ELF-1 (cell line): ENCODE data around the gene PCDH9.

ENCODE experiments used
- DNase-seq: peaks from one replicate; pipeline ENCODE4 v3.0.0-alpha.2; 2016; ENCODE audit warnings: low read depth, low spot score

Gene PCDH9

DNA sequence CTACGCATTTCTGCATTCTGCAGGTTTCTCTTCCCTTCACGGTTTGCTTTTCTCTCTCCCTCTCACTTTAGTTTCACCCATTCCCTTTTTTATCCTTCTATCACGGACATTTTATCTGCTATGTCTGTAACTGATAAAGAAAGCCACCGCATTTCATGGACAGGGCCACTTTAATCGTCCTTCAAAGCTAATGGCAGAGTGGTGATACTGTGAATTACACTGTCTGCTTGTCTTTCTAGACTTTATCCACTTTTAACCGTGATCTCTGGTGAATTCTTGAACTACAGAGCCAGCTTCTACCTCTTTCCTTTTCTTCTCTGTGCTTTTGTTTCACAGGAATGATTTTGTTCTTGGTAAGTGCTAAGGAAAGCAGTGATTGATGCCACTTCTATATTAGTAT is 760.4 kb downstream of the PCDH9 start:
- no peak for DNase-seq

DNA sequence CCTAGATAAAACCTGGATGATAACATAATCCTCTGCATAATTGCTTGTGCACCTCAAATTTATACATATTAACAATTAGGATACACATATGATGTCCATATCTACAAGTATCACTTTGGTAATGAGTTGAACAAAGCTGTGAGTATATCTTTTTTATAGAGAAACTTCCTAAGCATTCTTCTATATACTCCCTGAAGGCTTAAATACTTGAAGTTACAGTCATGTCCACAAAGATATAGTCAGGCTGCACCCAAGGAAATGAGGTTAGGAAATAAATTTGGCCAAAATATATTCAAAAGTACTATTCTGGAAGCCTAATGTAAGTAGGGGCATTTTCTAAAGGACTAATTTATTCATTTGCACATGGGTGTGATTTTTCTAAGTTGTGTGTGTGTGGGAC is 761.5 kb downstream of the PCDH9 start:
- DNase-seq: no peak

DNA sequence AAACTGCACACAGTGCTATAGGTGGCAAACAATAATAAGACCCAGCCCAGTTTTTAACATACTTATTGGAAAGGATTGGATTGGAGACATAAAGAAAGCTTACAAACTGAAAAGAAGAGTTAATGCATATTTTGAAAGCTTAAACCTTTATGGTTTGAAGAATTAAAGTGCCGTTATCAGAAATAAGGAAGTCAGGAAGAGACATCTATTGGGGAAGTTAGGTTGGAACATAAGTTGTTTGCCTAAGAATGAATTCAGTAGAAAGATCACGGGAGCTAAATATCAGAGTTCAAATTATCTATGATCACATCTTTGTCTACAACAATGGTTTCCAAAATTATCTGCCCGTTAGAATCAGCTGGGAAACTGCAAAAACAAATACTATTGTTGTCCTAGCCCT is 767.9 kb downstream of the PCDH9 start:
- DNase-seq: no peak

DNA sequence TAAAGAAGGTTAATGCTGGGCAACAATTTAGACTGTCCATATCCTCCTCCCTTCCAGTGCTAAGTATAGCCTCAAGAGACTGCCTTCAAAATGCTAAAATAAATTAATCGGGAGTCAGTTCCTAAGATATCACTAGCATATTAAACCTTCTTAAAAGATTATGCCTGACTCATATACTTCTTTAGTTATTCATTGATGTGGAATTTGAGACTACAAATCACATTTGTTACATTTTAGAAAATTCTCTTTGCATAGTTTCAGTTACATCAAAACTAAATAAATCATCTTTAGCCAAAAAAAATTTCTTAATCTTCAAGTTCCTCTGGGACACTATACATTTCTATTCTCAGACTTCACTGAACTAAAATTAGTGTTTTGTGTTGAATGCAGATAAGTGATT is 769.1 kb downstream of the PCDH9 start:
- DNase-seq: no peak

DNA sequence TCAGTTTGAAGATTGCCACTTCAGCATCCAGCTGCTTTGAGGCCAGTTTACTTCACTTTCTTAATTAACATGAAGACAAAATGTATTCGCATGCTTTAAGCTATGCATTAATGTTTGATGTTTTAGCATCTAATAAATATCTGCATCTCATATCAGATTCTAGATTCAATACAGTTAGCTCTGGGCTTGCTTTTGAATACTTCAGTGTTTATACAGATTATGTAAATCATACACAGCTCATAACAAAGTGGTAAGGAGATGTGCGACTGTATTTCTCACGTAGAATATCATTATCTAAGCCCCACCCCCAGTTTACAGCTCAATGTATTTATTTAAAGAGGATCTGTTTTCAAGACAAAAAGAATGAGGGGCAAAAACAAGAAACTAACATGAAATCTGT is 770.5 kb downstream of the PCDH9 start:
- DNase-seq: no peak

DNA sequence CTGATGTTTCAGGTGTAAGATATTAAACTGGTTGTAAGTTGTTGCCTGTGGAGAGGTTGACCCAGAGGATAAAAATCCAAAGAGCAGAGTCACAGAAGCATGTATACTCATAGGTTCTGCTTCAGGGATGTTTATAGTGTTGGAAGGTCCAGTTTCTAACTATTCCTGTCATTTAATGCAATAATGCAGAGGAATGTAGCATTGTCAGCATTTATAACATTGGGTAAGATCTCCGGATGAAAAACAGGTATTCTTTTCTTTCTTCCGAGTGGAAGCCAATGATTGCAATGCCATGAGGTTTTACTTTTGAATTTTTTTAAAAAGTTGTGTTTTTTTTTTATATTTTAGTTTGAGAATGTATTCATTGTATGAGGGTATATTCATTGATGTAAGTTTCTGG is 771.0 kb downstream of the PCDH9 start:
- no peak for DNase-seq

DNA sequence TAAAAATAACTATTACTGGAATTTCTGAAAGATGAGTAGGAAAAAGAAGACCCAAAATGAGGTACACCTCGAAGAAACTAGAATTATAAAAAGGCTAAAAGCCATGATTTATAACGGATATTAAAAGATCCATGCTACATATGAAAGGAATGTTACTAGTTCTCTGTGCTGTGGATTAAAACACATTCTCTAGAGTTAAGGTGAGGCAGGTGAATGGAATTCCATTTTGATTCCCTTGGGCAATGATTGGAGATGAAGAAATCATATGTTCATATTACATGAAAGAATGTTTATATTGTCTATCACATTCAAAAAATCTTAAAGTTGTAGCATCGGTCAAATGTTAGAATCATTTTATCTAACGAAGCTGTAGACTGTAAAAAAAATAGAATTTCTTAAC is 783.7 kb downstream of the PCDH9 start:
- DNase-seq: no peak

DNA sequence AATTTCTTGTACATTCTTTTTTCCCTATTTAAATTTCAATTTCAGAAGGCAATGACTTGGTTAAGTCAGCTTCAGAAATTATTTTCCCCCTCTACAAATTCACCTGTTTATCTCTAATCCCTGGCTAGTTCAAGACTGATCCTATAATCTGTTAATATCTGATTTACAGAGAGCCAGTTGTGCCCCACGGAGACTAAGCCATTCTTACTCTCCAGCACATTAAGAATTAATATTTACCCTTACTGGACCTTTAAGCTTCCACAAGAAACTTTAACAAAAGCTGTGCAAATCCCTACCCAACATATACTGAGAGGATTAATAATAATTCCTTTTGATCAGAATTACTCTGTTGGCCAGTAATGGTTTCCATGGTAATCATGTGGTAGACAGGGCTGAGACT is 786.2 kb downstream of the PCDH9 start:
- DNase-seq: no peak

DNA sequence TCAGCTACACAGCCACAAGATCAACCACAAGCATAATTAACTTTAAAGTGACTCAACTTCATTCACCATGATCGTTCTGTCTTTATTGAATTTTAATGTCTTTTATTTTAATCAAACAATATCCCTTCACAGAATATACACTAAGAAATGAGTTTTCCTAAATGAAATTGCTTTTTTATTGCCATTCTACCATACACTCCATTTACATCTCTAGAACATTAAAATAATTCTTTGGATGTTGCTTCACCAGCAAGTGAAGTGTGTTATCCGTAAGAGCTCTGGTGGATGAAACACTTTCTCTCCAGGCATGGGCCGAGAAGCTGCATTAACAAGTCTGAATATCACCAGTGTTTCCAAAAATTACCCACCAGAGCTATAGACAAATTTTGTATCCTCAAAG is 789.2 kb downstream of the PCDH9 start:
- no peak for DNase-seq

DNA sequence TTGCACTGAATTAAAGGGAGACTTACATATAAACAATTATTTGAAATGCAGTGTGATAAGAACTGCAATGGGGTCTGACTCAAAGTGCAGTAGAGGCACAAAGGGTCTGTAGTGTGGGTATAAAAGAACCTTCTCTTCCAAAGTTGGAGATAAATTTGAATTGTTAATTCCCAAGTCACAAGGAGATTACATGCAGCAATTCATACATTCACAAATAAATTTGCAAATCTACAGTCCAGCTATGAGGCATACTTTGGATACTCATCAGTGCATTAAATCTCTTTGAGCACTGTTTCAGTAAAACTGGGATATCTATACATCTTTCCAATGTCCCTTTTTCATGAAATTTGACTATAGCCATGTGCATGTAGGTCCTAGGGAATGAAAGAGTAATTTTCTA is 799.4 kb downstream of the PCDH9 start:
- no peak for DNase-seq

DNA sequence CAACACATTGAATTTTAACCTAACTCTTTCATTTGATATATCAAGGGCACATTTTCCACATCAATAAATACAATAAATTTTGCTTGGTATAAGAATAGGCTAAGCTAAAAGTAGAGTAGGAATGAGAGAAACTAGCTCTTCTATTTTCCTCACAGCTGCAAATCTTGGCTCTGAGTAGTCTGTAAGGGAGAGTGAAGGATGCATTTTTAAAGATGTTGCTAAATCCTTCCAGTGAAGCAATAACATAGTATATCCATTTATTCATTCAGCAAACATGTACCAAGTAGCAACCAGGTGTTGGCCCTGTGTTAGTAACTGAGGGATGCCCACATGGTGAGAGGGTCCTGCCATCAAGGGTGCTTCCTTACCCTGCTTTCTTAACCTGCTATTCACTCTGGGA is 799.9 kb downstream of the PCDH9 start:
- DNase-seq: no peak

DNA sequence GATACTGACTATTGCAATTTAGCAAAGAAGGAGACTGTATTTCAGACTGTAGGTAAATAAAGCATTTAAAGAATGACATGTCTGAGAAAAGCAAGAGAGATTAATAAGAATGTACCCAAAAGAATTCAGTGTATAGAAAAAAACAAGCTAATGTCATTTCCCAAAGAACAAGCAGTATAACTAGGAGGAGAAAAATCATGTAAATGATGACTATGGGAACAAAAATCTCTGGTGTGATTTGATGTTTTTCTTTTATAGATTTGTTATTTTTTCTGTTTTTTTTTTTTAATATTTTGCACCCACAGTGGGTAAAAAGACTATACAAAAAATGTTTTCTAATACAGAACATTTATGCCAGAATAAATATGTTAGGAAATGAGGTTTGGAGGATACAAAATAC is 801.0 kb downstream of the PCDH9 start:
- no peak for DNase-seq

DNA sequence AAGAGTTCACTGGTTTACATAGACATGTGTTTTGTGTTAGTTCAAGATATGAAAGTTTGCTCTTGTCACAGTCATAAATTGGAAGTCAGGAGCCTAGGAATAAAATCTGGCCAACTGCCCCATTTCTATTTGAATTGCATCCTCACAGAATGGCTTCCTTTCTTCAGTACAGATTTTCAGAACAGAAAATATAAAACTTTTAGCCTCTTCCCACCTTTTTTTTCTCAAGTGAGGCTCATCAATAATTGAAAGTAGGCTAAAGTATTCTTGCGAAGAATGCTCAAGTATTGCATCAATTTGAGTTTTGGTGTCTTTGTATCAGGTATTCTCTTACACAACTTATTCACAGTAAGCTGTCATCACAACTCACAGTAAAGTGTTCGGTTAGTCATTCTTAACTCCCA is 802.7 kb downstream of the PCDH9 start:
- no peak for DNase-seq

DNA sequence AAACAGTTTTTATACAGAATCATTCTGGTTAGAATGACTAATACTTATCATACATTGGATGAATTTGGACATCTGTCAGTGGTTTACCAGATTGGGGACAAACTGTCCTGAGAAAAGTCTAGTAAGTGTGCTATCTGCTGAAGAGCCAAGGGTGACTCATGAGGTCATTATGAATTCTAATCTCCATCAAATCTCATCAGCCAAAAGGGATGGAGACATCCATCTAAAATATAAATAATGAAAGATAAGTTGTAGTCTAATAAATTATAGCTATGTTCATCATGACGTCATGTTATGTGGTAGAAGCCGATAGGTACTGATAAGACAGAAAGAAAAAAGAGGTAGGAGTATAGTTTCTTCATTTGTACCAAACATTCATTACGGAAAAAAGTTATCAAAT is 804.4 kb downstream of the PCDH9 start:
- no peak for DNase-seq

DNA sequence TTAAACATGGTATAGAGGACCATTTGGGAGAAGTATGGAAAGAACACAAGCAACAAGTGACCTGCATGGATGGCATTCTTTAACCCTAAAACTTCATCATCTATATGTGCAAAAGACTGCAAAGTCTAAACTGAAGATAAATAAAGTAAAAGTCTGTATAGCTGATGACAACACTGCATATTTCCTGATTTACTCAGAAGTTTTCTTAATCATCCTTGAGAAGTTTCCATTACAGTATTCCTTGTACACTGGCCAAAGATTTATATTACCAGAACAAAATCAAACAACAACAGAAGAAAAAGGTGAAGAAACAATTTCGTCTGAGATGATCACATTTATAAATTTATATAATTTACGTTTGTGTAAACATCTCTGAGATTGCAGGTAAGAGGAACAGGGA is 805.7 kb downstream of the PCDH9 start:
- no peak for DNase-seq

DNA sequence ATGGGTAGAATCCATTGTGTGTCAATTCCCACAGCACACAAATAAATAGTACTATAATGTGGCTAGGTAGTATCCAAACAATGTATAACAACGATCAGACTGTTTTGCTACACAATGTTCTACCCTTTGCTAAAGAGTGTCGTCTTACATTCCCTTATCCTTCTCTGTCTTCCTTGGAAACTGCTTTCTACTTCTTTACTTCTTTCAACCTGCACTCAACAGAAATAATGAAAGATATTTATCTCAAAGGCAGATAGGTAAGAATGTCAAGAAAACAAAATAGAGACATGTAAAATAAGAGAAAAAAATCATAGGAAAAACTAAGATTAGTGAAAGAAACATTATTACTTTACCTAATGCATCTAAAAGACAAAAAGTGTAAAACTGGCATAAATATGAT is 814.7 kb downstream of the PCDH9 start:
- DNase-seq: no peak

DNA sequence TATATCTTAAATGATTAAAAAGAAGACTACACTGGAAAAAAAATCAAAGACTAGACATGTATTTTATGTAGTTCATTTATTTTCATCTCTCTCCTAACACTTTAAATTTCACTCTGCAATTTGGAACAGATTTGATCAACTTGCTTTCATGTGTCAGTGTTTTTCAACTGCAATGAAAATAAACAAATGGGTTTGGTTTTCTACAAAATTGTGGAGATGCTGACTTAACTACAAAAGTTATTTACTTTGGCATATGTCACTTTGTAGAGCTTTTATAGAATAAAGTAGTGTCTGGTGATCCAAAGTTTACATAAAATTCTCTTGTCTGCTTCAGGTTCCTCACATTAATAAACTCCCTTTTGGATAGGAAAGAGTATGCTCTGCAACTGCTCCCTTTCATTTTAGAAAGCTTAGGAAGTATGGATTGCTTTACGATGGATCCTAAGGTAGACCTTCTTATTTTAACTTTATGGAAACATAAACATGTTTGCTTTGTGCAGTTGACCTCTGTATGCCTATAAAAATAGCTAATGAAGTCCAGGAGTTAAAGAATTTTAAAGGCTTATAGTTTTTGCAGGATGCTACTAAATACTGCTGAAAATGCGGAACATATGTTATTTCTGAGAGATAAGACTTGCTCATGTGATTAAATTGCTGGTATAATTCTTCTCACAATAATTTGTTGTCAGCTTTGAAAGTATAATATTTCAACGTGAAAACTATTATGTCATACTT is 815.9 kb downstream of the PCDH9 start:
- DNase-seq: no peak

DNA sequence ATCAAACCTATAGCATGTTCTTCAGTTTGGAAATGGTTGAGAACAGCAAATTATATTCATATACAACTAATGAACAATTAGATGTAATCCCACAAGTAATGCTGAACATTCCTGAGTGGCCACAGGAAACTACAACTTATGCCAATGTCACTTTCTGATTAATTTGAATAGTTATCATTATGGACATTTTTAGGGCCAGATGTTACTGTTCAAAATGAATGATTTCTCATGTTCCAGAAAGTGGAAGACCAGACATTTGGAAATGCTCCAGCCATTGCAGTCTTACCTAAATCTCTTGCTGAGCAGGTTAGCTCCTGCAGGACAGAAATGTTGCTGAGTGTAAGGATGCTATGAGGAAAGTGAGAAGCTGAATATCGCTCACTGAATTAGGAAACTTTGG is 819.8 kb downstream of the PCDH9 start:
- DNase-seq: no peak

DNA sequence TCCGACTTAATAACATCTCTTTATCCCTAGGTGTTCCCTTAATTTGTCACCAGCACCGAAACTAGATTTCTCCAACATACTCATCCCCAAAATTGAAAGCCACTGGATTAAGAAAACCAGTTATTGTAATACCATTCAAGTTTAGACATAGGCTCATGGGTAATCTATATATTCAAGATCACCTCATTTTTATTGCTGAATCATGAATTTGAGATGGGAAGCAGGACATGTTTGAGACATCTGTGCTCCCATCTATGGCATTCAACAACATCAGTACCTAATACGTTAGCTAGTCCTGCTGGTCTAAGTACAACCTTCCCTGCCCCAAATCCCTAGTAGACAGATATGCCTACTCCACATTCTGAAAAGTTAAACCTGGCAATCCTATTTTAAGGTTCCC is 820.6 kb downstream of the PCDH9 start:
- DNase-seq: no peak

DNA sequence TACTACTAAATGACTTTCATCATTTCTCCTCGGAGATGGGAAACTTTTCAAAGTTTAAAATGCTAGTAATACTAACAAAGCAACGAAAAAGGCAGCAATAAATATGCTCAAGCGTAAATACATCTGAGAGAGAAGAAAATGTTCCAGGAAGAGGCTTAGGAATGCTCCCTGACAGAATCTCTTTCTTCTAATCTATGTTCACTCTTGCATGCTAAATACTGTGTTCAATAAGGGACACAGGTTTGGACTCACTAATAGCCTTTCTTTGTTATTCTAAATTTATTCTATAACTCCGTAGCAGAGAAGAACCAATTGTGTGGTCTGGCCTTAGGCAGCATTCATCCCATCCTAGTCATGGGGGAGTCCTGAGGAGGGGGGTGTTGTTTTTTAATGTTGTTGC is 823.0 kb downstream of the PCDH9 start:
- no peak for DNase-seq

DNA sequence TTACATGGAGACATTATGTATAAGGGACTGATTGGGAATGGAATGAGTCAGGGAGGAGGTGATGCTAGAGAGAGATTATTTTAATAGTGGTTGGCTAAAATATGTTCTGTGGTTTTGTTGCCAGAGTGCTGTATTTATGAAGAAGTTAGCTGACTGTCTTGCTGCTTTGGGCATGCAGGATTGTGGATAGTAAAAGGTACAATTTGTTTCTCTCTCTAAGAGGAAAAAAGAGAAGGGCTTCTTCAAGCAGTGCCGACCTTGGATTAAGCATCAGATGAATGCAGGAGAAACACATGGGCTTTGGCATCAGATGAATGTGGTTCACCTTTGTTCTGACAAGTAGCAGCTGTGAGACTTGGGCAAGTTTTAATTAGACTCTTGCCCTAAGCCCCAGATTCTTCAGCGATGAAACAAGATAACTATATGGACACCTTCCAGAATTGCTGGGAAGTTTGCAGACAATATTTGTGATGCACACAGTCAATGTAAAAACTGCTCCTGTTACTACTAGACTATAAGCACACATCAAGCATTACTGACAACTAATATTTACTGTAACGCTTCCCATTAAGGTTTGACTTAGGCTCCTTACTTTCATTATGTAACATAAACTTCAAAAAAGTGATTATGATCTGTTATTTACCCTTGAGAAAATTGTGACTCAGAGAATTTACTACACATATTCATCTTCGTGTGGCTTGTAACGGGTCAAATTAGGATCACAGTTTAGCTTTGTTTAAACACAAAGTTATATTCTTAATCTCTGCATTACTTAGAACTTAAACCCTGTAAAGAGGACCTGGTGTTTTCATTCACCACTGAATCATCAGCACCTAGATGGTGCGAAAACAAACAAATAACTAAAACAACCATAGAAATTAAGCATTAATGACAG is 824.0 kb downstream of the PCDH9 start:
- DNase-seq: no peak

DNA sequence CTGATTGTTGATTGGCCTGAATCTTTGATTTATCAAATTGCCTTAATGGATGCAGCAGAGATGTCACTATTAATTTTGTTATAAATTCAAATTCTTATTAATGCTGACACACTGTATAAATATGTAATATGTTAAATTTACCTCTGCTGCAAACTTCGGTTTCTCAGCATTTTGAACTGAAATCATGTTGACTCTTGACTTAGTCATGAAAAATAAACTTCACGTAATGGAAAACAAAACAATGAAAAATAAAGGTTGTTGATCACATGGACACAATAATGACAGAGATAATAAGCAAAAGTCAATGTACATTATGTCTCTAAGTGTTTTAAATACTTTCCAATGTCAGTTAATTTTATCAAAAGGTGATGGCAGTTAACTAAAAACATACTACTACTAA is 827.6 kb downstream of the PCDH9 start:
- no peak for DNase-seq

DNA sequence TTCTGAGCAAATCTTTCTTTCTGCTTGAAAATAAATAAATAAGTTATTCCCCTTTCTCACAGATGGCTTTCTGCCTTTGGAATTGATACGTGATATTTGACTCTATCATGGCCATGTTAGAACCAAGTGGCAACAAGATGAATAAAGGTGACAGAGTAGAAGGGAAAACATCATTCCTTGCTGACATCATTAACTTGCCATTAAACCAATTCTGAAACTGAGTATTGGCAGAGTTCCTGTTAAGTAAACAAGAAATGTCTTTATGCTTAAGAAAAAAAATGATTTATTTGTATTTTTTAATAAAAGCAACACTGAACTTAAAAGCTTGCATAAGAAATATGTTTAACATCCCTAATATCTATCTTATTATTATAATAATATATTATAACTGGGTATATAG is 828.1 kb downstream of the PCDH9 start:
- DNase-seq: no peak
